ENCODE measurements around the gene TRAK1.
"Not testable (repeated sequence)": the region's sequence is repeated elsewhere in the genome, so short reads cannot be mapped to it uniquely, and the experiment has no call there.

TRAK1 gene

GRCh38 chr3:42099020-42099765 is 8.0 kb downstream of the TRAK1 start:
- DNase-seq: peak; percentile 55

DNA sequence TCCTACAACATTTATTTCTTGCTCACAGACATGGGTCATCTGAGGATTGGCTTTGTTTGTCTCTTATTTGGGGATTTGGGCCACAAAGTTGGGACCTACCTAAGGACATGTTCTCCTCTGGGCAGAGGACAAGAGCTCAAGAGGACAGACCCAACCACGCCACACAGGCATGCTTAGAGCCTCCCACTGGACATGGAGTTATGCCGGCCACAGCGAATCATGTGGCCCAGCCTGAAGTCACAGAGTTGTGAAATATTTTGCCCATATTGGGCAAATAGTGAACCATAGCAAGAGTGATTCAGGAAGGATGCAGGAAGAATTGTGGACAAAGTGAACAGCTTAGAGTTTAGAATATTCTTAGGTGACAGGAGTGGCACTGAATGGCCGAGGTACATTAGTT is 9.9 kb downstream of the TRAK1 start:
- peak; percentile 42 for DNase-seq

DNA sequence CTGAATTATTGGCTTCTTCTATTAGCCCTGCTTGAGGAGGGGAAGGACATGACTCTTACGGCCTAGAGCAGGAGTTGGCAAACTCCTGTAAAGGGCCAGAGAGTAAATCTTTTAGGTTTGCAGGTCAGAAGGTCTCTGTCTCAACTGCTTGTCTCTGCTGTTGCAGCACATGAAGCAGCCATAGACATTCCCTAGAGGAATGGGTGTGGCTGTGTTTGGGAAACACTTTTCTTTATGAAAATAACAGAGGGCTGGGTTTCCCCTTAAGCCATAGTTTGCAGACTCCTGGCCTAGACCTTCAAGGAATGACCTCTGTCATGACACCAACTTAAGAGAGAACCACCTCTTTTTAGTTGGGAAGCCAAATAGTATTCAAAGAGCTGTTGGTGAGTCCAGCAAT is 10.3 kb downstream of the TRAK1 start:
- DNase-seq: no peak

- peak; percentile 21 for DNase-seq
Measured at GRCh38 chr3:42102571-42102970, 11.4 kb downstream of the TRAK1 start.

GRCh38 chr3:42103921-42104665 is 12.9 kb downstream of the TRAK1 start:
- DNase-seq: peak; percentile 38

- not testable (repeated sequence) for DNase-seq
Measured at GRCh38 chr3:42105994-42106393, 14.8 kb downstream of the TRAK1 start.

GRCh38 chr3:42106646-42107045 is 15.5 kb downstream of the TRAK1 start:
- no peak for DNase-seq

DNA sequence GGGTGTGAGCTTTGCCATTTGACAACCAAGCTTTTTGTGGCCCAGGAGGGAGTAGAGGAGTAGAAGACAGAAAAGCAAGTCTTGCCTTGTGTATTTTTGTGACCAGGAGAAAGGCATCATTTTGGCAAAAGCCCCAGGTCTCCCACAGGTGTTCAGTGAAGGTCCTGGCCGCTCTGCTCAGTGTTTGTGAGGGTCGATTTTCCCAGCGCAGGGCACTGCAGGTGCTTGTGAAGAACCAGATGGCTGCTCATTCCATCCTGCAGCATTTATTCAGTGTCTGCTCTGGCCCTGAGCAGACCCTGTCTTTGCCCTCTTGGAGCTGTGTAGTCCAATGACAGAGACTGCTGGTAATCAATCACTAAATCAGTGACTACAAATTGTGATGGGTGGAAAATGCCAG is 19.5 kb downstream of the TRAK1 start:
- DNase-seq: peak; percentile 37

- no peak for DNase-seq
Measured at GRCh38 chr3:42114130-42114725, 23.1 kb downstream of the TRAK1 start.

DNA sequence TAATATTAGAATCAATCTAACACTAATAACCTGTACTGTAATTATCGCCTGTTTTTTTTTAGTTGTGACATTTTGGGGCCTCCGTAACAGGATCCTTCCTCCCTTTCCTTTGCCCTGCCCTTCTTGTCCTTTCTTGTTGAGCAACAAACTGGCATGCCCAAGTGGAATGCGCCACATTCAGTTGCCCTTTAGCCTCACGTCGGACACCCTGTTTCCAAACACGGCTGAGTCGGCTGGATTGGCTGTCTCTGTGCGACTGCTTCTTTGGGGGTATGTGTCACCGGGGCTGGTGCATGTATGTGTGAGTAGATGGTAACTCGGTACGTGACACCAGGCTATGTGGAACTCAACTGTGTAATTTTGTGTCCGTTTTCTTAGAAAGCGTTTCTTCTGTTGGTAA is 24.1 kb downstream of the TRAK1 start:
- peak; percentile 3 for DNase-seq

GRCh38 chr3:42115946-42116345 is 24.8 kb downstream of the TRAK1 start:
- DNase-seq: peak; percentile 6

GRCh38 chr3:42116466-42116865 is 25.3 kb downstream of the TRAK1 start:
- peak; percentile 9 for DNase-seq

- DNase-seq: peak; percentile 51
Measured at GRCh38 chr3:42117175-42118008, 26.2 kb downstream of the TRAK1 start.

- DNase-seq: peak; percentile 48
Measured at GRCh38 chr3:42118762-42119361, 27.7 kb downstream of the TRAK1 start.

- DNase-seq: peak; percentile 50
Measured at GRCh38 chr3:42119561-42120355, 28.6 kb downstream of the TRAK1 start.

- DNase-seq: peak; percentile 58
Measured at GRCh38 chr3:42120866-42121265, 29.7 kb downstream of the TRAK1 start.

GRCh38 chr3:42122261-42123011 is 31.3 kb downstream of the TRAK1 start:
- DNase-seq: peak; percentile 10

GRCh38 chr3:42123012-42123581 is 31.9 kb downstream of the TRAK1 start:
- DNase-seq: peak; percentile 41

DNA sequence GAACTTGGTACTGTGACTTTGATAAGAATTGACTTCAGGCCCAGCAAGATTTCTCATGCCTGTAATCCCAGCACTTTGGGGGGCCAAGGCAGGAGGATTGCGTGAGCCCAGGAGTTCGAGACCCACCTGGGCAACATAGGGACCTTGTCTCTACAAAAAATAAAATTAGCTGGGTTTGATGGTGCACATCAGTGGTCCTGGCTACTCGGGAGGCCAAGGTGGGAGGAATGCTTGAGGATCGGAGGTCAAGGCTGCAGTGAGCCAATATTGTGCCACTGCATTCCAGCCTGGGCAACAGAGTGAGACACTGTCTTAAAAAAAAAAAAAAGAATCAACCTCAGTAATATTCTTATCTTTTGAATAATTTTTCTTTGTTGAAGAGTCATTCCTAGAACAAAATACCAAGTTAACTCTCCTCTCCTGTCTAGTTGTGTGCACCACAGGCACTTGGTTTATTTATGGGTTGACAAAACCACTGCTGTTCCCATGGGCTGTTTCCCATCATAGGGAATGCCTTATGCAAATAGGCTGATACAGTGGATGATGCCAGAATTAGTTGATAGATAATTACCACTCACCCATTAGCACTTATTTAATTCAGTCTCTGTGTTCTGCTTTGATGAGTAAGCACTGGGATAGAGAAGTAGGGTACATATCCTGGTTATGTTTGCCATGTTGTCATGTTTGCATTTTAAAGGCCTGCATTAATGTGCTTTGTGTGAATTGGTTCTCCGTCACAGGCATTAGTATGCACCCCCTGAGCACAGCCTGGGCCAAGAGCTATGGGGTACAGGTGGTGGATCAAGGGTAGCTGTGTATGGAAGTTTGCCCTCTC is 32.9 kb downstream of the TRAK1 start:
- DNase-seq: peak; percentile 30

- peak; percentile 14 for DNase-seq
Measured at GRCh38 chr3:42127226-42127625, 36.1 kb downstream of the TRAK1 start.

All from activated effector memory CD4-positive, alpha-beta T cell treated with anti-CD3 and anti-CD28 coated beads, Interleukin-2, amount 50 U/mL, for 16 hours (primary cell).